T1000 (cell line): ENCODE results near the gene STXBP5L.
"Not testable (repeated sequence)": the region's sequence is repeated elsewhere in the genome, so short reads cannot be mapped to it uniquely, and the experiment has no call there.

Source experiments
- DNase-seq: peaks from one replicate; lab custom pipeline; 2025; ENCODE audit warnings: mixed read lengths; lab: John Stamatoyannopoulos, UW

STXBP5L gene

GRCh38 chr3:121431726-121432517, 523.9 kb downstream of the STXBP5L start:
- no peak for DNase-seq

DNA sequence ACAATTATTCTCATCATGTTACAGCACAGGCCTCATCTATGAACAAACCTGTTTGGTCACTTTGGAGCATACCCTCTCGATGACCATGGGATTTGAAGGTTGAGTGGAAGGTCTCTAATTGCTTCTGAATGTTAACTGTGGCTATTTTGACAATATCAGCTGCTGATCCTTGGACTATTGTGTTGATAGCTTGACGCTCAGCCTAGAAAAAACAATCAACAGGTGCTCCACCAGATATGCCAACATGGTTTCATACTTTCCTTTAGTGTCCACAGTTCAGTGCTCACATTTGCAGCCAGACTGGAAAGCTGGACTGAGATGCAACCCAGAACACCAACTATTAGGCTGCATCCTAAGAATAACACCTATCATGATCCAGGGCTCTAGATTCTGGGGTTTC, 528.1 kb downstream of the STXBP5L start:
- DNase-seq, result no peak

- no peak for DNase-seq
These were observed 528.6 kb downstream of the STXBP5L start for GRCh38 chr3:121436641-121437040.

DNA sequence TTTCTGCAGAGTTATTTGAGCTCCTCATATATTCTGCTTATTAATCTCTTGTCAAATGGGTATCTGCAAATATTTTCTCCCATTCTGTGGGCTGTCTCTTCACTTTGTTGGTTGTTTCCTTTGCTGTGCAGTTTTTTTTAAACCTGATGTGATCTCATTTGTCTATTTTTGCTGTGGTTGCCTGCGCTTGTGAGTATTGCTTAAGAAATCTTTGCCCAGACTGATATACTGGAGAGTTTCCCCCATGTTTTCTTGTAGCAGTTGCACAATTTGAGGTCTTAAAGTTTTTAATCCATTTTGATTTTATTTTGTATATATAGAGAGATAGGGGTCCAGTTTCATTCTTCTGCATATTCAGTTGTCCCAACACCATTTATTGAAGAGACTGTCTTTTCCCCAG, 535.5 kb downstream of the STXBP5L start:
- DNase-seq, result no peak

DNA sequence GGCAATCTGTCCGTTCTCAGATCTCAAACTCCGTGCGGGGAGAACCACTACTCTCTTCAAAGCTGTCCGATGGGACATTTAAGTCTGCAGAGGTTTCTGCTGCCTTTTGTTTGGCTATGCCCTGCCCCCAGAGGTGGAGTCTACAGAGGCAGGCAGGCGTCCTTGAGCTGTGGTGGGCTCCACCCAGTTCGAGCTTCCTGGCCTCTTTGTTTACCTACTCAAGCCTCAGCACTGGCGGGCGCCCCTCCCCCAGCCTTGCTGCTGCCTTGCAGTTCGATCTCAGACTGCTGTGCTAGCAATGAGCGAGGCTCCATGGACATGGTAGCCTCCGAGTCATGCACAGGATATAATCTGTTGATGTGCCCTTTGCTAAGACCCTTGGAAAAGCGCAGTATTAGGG, 543.7 kb downstream of the STXBP5L start:
- DNase-seq, result not testable (repeated sequence)

DNA sequence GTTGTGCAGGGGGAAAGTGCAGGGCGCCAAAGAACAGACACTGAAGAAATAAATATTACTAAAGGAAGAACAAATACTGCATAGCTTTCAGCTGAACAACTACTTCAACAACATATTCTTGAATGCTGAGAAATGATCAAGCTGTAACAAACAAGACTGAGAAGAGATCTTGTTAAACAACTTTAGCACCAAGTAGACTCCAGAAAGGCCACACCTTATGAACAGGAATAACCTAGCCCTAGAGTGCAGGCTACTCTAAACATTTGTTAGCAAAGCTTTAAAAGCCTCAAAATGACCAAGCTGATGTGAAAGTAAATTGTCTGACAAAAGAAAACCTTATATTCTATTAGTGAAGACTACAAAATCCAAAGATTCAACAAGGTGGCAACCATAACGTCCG, 554.6 kb downstream of the STXBP5L start:
- DNase-seq, result no peak

DNA sequence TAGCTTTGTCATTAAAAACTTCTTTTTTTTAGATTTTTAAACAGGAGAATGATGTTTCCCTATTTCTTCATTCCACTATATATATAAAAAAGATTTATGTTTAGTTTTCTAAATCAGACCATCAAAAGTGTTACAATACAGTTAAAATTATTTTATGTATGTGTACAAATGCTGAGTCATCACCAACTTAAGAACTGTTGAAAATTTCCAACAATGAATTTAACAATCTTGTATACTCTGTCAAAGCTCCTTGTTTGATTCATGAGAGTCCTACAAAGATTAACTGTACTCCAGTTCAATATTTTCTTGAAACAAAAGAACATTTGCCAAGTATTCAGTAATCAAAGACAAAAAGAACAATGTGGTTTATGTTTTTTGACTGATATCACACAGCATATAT, 555.7 kb downstream of the STXBP5L start:
- no peak for DNase-seq

DNA sequence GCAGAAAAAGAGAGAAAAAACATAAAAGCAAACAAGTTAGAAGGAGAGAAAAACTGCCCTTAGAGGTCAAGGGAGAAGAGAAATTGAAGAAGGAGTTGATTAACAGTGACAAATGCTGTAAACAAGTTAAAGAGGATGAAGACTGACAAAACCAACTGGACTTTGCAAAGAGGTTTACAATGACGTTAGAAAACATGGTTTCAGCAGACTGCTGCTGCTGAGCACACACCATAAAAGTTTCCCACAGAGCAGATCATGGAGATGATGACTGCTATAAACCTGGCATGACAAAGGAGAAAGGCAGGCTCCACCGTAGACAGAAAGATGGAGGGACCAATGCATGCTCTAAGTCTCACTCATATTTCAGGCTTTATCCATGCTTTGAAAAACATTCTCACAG, 559.1 kb downstream of the STXBP5L start:
- no peak for DNase-seq

GRCh38 chr3:121473001-121473400, 565.0 kb downstream of the STXBP5L start:
- DNase-seq, result no peak
